Activated CD8-positive, alpha-beta memory T cell treated with anti-CD3 and anti-CD28 coated beads, Interleukin-2, amount 50 U/mL, for 4 hours (primary cell): ENCODE measurements around the gene SYTL3.
"Not testable (repeated sequence)": the region's sequence is repeated elsewhere in the genome, so short reads cannot be mapped to it uniquely, and the experiment has no call there.

ENCODE experiments used
- DNase-seq: peaks from one replicate; pipeline ENCODE4 v3.0.0-alpha.2; 2020

The SYTL3 gene

DNA sequence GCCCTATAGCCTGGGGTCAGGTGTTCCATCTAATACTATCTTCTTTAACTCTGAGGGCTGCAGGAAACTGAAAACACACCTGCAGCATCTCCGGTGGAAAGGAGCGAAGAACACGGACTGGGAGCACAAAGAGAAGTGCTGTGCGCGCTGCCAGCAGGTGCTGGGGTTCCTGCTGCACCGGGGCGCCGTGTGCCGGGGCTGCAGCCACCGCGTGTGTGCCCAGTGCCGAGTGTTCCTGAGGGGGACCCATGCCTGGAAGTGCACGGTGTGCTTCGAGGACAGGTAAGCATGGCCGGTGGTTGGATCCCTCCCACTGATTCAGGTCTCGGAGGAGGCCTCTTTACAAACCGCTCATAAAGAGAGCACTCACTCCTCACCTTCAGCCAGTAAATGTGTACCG lies 15.5 kb downstream of the SYTL3 start:
- DNase-seq = no peak

DNA sequence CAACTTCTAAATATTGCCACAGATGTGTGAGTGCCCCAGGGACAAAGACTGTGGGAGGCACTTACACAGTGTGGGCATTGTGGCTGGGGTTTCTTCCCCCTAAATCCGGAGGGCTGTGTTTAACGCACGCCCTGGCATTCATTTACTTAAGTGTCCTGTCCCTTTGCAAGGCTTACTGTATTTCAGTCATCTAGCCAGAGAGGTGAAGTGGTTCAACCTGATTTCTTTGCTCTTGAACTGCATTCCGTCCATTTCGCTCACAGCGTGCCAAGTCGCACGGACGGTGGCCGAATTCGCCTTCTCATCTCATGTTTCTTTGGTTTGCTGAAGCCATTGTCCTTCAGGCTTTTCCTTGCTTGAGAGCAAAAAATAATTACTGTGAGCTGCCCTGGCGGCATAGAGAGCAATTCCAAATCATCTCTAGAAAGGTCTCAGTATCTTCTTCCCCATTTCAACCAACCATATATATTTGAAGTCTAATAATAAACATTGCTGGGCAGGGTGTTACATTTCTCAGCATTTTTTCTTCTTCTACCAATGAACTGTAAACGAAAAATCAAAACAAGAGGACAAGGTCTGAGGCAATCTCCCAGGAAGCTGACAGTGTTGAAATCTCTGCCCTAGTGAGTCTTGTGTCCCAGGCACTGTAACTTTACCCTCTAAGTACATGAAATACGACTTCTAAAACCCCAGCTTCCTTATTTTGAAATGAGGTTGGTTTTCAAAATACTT lies 16.9 kb downstream of the SYTL3 start:
- no peak for DNase-seq

DNA sequence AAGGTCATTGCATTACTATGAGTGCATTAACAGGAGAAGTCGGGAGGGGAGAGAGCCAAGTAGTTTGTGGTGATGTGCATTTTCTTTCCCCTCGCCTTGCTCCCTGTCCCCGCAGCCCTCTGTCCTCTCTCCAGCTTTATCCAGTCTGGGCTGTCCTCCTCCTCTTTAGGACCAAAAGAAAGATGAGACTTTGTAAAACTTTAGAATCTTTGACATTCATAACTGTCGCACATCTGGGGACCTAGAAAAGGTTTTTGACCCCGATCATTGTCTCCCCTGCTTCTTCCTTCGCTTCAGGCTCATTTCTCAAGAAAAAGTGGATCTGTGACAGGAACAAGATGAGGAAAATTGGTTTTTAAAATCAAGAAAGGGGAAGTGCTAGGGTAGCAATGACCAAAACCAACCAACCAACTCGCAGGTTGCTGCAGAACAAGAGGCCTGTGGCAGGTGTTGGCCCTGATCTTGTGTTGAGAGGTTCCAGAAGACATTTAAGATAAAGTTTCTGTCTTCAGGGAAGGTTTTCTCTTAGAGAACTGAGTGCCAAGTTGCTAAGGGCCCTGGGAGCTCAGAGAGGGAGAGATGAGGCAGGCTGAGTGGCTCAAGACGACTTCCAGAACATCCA lies 17.6 kb downstream of the SYTL3 start:
- DNase-seq = no peak

DNA sequence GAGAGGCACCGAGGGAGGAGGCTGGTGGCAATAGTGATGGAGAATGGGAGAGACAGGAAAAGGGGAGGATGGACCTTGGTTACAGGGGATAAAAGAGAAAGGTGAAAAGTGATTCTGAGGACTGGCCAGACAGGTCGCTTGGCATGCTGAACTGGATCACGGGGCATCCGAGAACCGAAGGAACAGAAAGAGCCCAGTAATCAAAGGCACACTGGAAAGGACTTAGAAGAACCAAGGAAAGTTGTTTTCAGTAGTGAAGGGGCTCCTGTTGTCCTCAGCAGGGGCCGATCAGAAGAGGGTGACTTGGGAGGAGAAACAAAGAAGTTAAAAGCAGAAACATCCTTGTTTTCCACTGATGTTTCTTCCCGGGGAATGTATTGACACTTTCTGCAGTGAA lies 18.9 kb downstream of the SYTL3 start:
- no peak for DNase-seq

DNA sequence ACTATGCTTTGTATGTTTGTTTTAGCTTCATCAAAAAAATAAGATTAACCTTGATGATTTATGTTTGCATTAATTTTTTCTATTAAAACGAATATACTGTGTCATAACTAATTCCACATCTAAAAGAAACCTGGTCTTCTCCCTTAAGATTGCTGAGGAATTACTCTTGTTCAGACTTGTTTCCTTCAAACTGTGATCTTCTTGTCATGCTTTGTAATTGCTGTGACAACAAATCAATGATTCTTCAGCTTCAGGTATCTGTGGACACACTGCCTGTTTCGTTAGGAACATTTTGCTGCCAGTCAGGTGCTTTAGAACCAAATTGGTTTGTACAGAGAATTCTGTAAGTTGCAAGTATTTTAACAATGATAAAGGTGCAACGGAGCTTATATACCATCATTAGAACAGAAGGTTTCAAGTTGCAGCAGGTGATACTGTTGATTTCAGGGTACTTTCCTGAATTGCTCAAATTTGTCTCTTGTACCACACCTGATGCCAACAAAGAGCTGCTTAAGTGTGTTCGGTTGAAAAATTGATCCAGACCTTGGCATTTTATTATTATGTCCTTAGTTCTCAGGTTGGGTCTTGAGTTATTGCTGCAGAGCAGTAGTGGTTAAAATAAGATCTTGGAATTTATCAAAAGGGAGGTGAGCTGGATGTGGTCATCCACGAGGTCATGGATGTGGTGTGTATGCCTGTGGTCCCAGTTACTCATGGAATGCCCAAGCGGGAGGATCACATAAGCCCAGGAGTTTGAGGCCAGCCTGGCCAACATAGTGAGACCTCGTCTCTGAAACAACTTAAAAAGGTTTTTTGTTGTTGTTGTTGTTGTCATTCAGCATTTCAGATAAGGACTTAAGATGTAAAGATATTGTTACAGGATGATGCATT lies 19.5 kb downstream of the SYTL3 start:
- no peak for DNase-seq

DNA sequence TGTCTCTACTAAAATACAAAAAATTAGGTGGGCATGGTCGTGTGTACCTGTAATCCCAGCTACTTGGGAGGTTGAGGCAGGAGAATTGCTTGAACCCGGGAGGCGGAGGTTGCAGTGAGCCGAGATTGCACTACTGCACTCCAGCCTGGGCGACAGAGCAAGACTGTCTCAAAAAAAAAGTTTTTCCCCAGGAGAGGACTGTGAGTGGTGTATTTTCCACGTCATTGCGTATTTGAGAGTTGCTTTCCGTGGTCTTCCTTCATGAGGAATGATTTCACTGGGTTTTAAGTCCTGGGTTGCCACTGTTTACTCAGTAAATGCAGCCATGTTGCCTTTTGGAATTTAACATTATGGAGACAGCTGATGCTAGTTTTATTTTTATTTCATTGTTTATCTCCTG lies 22.3 kb downstream of the SYTL3 start:
- DNase-seq = not testable (repeated sequence)

DNA sequence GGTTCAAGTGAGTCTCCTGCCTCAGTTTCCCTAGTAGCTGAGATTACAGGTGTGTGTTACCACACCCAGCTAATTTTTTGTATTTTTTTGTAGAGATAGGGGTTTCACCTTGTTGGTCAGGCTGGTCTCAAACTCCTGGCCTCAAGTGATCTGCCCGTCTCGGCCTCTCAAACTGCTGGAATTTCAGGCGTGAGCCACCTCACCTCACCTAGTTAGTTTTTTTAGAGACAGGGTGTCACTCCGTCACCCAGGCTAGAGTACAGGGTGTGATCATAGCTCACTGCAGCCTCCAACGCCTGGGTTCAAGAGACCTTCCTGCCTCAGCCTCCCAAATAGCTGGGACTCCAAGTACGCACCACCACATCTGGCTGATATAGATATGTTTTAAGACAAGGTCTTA lies 22.9 kb downstream of the SYTL3 start:
- no peak for DNase-seq

DNA sequence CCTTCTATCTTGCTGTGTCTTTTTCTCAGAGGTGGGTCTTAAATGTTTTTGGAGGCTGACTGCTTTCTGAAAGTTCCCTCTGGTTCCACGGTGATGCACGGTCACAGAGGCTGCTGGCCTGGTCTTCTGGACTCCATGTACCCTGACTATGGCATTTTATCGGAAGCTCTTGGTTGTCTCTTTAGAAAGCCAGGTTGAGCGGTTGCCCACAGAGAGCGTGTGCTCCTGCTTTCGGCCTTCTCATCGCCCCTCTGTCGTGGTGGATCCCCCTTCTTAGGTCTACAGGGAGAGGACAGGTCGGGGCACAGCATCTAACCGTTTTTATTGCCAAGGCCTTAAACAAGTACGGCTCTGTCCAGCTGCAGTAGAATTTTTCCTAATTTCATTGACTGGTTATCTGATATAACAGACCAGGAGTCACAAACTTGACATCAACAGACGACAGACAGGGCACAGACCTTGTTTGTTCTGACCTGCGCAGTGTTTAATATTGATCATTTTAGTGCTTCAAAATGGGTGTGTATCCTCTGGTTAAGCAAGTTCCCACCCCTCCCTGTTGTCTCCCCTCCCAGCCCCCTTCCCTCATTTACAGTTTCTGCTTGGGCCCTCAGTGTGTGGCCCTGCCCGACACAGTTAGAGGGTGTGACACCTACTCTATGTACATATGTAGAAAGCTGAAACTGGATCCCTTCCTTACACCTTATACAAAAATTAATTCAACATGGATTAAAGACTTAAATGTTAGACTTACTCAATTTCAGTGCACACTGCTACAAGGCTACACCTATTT lies 24.7 kb downstream of the SYTL3 start:
- no peak for DNase-seq

DNA sequence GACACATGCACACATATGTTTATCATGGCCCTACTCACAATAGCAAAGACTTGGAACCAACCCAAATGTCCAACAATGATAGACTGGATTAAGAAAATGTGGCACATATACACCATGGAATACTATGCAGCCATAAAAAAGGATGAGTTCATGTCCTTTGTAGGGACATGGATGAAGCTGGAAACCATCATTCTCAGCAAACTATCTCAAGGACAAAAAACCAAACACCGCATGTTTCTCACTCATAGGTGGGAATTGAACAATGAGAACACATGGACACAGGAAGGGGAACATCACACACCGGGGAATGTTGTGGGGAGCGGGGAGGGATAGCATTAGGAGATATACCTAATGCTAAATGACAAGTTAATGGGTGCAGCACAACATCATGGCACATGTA lies 27.2 kb downstream of the SYTL3 start:
- DNase-seq = not testable (repeated sequence)

DNA sequence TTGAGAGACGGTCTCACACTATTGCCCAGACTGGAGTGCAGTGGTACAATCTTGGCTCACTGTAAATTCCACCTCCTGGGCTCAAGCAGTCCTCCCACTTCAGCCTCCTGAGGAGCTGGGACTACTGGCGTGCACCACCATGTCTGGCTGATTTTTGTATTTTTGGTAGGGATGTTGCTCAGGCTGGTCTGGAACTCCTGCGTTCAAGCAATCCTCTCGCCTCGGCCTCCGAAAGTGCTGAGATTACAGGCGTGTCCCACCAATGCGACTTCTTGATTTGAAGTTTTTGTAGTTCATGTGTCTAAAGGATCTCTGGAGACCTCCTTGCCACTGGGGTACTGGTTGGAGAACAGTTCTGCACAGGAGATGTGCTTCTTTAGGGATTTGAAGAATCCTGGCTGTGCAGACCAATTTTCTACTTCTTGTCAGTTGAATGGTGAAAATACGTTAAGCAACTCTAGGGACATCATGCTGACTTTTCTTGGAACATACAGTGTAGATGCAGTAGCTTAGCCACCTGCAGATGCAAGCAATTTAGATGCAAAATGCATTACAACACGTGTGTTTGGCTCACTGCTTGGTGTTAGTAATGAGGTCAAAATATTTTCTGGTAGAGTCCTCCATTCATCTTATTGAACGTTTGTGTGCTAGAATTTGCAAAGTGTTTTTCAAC lies 28.2 kb downstream of the SYTL3 start:
- DNase-seq = no peak

DNA sequence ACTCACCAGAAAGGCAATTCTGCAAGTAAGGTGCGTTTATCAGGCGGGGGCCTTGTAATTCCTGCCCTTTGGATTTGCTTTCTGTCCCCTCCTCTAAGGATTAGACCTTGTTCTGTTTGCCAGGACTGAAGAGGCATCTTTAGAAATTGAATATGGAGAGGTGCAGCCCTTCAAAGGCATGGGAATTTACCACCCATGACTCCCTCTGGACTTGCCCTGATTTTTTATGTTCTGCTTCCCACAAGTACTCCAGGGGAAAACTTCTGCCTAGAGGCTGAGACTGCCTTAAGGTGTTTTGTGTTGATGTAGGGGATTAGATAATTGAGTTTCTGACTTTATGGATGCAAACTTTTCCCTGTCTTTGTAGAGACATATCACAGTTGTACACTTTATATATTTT lies 30.2 kb downstream of the SYTL3 start:
- DNase-seq = no peak

DNA sequence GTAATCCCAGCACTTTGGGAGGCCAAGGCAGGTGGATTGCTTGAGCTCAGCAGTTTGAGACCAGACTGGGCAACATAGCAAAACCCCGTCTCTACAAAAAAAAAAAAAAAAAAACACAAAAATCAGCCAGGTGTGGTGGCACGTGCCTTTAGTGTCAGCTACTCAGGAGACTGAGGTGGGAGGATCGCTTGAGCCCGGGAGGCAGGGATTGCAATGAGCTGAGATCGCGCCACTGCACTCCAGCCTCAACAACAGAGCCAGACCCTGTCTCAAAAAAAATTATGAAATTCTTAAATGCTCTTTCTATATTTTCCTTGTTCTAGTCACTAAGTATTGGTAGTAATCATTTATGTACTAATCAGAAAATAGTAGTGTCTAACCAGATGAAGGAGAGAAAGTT lies 30.6 kb downstream of the SYTL3 start:
- DNase-seq = no peak

DNA sequence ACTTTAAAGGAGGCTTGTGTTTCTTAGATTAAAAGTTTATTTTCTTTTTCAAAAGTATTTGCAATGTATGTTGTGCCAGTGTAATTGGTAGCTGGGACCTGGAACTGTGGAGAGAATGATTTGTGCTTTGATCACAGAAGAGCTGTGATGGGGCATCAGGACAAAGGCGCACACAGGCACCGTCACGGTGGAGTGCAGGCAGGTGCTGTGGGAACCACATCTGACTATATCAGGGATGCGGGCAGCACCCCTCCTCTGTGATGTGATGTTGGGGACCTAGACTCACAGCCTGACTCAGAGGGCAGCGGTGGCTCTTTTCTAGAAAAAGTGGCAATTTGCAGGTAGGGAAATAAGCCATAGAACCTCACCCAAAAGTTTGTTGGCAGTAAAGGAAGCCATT lies 34.5 kb downstream of the SYTL3 start:
- DNase-seq = no peak

DNA sequence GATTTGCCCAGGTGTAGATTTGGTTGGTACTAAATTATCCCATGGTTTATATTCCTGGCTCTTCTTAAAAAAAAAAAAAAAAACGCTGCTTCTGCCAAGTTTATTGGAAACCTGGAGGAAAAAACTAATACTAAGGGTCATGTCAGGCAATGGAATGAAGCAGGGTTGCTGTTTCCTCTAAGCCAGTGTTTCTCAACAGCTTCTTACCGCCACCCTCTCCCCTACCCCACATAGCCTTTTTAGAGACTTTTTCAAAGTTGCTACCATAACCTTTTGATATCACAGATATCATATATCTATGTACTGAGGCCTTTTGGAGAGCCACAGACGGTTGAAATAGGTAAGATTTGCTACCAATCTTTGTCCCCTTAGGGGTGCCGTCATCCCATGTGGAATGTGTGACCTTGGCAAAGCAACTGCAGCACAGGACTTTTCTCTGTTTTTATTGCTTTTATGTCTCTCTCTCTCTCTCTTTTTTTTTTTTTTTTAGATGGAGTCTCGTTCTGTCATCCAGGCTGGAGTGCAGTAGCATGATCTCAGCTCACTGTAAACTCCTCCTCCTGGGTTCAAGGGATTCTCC lies 35.0 kb downstream of the SYTL3 start:
- no peak for DNase-seq

DNA sequence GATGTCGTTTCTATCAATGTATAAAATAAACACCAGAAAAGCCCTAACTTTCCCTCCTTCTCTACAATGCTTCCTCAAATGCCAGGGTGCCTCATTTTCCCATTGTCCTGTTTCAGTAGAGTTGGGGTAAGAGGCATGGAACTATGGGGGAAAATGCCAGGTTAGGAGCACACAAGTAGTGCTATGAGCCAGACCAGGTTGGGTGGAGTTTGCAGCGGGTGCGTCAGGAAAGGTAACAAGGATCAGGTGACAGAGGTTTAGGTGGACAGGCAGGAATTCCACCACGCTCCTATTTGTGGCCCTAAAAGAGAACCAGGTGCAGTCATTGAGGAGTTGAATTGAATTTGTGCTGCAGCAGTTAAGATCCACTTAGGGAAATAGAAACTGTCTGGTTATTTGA lies 36.5 kb downstream of the SYTL3 start:
- DNase-seq = no peak

DNA sequence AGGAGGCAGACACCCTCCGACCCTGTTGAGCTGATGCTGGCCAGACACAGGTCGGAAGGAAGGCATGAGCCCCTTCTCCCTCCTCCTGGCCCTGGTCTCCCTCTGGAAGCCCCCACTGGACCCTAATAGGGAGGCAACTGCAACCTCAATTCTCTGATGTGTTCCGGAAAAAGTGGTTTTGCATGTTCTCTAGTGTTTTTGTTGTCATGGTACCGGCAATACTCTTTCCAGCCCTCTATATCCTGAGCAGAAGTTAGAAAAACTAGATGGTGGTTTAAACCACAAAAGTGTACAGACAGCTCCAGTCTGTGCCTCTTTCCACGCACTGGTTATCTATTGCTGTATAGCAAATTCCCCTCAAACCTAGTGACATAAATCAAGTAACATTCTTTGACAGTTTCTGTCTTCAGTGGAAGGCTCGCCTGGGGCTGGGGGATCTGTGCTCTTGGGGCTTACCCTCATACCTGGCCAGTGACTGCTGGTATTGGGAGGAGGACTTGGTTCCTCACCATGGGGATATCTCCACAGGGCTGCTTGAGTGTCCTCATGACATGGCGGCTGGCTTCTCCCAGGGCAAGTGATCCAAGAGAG lies 37.0 kb downstream of the SYTL3 start:
- DNase-seq = no peak

DNA sequence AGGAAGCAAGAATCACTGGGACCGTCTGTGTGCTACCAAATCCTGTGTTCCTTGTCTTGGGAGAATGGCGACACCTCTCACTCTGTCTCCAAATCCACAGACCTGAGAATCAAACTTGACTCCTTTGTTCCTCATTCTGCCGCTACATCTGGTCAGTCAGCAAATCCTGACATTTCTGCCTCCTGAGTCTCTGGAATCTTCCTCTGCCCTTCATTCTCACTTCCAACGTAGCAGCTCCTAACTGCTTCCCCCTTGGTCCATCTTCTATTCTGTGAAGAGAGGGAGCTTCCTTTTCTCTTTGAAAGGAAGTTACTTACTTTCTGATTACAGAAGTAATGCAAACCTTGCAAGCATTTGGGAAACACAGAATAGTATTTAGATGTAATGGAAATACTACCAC lies 37.7 kb downstream of the SYTL3 start:
- DNase-seq = no peak

DNA sequence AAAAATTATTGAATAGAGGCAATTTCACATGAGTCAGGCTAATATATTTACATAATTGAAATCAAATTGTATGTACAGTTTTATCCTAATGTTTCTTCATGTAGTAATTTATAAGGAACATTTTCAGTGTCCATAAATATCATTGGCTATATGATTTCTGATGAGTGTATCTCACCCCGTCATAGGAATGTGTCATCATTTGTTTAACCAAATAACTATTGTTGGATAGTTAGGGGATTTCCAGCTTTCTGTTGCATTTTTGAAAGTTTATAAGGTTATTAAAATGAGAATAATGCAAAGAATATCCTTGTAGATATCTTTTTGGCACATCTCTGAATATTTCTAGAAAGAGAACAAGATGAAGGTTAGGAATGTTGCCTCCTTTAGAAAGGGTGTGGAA lies 39.0 kb downstream of the SYTL3 start:
- DNase-seq = no peak

DNA sequence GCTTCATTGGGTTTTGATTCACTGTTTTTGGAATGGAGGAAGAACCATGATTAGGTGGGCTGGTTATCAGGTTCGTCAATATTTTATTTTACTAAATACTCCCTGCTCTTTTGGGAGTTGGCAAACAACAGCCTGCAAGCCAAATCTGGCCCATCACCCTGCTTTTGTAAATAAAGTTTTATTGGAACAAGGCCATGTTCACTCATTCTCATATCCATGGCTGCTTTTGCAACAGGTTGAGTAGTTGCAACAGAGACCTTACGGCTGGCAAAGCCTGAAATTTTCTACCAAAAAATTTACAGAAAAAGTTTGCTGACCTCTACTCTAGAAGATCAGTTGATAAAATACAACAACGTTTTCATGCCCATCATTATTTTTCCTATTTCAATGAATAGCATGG lies 45.1 kb downstream of the SYTL3 start:
- no peak for DNase-seq

DNA sequence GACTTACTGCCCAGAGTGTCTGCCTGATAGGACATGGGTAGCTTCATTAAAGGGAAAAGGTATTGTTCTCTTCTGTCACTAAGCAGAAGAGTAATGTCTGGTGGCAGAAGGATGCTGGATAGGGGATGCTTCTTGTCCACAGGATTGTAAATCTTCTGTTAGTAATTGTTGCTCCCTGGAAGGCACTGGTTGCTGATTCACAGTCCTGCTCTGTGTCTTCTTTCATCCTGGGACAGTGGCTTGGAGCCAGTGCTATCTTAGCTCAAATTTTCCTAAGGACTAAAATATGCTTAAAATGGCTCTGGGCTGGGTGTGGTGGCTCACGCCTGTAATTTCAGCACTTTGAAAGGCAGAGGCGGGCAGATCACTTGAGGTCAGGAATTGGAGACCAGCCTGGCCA lies 48.0 kb downstream of the SYTL3 start:
- DNase-seq = no peak

DNA sequence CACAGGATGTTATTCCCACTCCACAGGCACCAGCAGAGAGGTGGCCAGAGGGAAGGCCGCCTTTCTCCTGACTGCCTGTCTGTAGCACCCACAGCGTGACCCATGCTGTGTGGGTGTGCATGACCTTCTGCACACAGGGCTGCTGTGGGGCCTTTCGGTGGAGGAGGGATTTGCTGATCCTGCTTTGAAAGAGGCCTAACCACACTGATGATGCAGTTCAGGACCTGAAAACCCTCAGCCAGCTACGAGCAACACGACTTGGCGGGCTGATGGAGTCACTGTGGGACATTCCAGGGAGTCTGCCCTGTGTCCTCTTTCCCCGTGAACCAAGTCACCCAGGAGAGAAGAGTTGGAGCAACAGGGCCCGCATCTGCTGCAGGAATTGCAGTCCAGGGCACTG lies 49.1 kb downstream of the SYTL3 start:
- no peak for DNase-seq

DNA sequence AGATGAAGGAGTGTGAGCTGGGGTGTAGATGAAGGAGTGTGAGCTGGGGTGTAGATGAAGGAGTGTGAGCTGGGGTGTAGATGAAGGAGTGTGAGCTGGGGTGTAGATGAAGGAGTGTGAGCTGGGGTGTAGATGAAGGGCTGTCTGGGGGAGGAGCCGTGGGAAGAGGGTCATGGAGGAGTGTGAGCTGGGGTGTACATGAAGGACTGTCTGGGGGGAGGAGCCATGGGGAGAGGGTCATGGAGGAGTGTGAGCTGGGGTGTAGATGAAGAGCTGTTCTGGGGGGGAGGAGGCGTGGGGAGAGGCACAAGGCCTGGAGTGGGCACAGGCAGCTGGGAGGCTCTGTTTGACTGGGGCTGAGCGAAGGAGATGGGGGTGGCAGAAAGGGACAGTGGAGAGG lies 51.4 kb downstream of the SYTL3 start:
- not testable (repeated sequence) for DNase-seq
